HG03175 (cell line): ENCODE results near the gene PPP1R9B.
A peak's percentile ranks its signal among the peaks of the same experiment; 100 is the strongest.

Experiments
- ATAC-seq: cut with Tn5 transposase; IDR thresholded peaks from one replicate; pipeline ENCODE4 v1.9.1; 2021; ENCODE audit warnings: mild to moderate bottlenecking, moderate library complexity; ENCODE audit not compliant: unreplicated experiment

The PPP1R9B gene

DNA sequence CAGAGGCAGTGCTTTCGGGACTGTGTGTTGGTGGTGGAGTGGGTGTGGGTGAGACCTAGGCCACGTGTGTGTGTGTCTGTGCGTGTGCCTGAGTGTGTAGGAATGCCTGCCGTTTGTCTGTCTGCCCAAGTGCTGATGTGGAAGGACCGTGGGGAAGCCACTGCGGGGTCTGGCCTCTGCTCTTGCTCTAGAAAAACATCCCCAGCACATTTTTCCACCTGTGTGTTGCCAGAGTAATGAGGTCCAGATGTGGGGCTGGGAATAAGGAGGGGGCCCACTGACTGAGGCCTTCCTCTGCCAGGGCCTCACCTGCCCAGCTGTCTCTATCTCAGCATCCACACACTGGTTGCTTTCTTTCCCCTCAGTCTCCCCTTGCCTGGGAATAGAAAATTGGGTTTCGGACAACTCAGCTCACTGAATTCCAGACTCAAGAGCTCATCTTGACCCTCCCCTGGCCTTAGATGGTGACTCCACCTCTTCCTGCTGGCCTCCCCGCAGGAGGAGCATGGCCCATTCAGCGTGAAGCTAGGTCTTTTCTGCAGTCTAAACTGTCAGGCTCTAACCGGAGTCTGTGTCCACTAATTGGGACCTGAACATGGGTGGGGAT lies 23.0 kb upstream of the PPP1R9B start:
- no peak for ATAC-seq

DNA sequence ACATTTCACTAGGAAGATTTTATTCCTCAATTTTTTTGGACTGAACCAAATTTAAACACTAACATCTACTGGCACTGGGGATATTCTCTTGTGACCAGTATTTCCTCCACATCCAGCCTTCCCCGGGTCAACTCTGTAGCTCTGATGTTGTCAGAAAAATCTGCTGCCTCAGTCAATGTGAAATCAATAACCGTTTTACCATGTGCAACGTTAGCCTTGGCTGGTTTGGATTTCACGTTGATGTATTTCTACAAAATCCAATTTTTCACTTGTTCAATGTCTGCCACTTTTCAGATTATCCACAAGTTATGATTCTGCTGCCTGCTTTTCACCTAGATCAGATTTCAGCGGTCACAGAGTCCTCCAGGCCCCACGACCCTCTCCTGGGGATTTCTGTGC lies 22.5 kb upstream of the PPP1R9B start:
- no peak for ATAC-seq

DNA sequence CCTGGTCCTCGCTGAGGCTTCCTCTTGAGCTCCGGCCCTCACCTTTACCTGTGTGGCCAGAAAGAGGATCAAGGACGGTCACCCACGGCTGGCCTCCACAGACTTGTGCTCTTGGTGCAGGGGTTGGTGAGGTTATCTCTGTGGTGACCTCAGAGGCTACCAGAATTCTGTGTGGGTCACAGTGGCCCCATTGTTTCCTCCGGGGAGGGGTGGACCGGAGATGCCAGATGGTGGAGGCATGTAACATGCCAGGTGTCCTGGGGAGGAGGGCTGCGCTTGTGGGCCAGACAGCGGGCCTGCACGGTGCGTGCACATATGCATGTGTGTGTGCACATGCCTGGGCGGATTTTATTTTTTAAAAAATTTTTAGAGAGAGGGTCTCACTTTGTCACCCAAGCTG lies 21.7 kb upstream of the PPP1R9B start:
- ATAC-seq = no peak

DNA sequence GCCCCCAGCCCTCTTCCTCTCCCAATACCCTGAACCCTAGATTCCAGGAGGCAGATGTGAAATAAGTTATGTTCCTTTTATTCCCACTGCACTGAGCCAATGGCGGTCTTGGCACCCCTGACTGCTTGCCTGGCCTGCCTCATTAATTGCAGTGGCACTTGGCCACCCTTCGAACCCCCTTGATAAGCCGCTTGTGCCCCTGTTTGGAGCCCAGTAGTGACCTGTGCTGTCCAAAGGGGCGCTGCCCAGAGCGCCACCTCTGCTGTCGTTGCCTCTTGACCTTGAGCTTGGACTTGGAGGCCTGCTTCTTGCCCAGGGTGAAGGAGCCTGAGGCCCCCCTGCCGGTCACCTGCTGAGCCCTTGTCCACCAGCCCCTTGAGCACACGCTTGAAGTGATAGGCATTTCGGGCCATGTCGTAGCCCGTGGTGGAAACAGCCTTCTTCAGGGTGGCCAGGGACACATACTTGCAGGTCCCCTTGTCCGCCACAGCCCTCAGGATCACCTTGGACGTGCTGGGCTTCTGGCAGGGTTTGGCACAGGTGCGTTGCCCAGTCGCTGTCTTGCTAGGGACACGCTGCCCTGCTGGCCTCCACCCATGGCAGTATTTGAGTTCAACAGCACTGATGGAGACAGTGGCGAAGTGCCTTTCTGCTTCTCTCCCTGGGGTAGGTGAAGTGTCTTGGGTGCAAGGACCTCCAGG lies 21.0 kb upstream of the PPP1R9B start:
- ATAC-seq = no peak

DNA sequence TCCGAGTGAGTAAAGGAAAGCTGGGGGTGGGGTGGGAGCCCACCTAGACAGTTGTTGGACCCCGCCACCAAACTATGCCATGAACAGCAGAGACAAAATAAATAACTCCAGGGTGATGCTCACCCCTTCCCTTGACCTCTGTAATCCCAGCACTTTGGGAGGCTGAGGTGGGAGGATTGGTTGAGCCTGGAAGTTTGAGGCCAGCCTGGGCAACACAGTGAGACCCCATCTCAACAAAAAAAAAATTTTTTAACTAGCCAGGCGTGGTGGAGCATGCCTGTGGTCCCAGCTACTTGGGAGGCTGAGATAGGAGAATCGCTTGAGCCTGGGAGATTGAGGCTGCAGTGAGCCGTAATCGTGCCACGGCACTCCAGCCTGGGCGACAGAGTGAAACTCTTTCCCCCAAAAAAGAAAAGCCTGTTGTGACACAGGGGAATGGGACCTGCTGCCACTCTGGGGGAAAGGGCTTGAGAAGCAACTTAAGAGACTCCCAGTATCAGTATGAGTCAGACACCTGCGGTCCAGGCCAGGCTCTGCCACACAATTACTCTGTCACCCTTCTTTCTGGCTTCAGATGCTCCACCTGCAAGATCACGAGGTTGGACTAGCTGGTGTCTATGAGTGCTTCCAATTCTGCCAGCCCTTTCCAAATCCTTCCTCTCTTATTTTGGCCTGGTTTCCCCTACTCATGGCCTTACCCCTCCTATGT lies 20.3 kb upstream of the PPP1R9B start:
- ATAC-seq = peak; percentile 76

DNA sequence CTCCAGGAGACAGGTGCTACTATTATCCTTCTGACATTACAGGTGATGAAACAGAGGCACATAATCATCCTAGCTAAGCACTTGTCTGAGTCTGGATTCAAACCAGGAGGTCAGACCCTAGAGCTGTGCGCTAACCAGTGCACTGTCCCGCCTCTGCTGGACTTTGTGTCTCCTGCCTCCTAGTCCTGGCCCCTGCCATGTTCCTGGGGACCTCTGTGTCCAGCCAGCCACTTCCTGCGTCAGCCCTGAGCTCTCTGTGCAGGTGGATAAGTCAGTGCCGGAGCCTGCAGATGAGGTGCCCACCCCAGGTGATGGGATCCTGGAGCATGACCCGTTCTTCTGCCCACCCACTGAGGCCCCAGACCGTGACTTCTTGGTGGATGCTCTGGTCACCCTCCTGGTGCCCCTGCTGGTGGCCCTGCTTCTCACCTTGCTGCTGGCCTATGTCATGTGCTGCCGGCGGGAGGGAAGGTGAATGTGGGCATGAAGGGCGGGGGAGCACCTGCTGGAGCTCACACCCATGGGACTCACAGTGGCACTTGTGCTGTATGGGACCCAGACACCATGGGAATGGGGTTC lies 19.5 kb upstream of the PPP1R9B start:
- ATAC-seq = no peak

DNA sequence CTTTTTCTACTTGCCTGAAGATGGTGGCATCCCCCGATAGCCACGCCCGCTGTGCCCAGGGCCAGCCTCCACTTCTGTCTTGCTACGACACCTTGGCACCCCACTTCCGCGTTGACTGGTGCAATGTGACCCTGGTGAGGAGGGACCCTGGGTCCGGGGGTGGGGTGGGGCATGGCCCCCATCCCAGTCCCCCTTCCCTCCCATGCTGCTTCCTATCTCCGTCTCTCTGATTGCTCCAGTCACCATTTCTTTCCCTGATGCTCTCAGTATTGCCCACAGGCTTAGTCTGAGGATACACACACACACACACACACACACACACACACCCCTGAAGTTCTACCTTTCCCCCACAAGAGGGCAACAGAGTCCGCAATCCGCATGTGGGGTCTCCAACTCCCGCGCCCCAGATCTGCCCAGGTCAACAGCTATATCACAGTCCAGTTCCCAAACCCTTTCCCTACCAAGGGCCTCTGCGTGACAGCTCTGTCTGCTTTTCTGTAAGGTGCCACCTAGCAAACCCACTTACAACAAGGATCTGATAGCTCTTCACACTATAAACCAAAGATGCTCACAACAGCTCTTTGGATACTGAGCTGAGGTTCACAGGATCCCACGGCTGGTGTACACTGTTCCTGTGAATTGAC lies 18.8 kb upstream of the PPP1R9B start:
- ATAC-seq = no peak

DNA sequence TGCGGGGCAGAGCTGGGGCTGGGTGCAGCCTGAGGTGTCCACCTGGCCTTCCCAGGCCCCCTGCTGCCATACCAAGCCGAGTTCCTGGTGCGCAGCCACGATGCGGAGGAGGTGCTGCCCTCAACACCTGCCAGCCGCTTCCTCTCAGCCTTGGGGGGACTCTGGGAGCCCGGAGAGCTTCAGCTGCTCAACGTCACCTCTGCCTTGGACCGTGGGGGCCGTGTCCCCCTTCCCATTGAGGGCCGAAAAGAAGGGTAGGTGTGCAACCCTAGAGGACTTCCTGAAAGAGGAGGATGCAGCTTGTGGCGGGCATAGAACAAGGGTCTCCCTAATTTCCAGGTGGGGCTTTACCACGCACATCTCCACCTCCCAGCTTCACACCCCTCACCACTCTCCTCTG lies 17.8 kb upstream of the PPP1R9B start:
- no peak for ATAC-seq

DNA sequence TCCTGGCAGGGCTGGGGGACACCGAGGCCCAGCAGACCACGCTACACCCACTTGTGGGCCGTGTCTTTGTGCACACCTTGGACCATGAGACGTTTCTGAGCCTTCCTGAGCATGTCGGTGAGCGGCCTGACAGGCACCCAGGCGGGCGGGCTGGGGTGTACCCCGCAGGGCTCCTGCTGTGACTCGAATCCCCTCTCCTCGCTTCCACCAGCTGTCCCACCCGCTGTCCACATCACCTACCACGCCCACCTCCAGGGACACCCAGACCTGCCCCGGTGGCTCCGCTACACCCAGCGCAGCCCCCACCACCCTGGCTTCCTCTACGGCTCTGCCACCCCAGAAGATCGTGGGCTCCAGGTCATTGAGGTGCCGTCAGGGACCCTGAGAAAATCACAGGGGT lies 16.9 kb upstream of the PPP1R9B start:
- no peak for ATAC-seq

DNA sequence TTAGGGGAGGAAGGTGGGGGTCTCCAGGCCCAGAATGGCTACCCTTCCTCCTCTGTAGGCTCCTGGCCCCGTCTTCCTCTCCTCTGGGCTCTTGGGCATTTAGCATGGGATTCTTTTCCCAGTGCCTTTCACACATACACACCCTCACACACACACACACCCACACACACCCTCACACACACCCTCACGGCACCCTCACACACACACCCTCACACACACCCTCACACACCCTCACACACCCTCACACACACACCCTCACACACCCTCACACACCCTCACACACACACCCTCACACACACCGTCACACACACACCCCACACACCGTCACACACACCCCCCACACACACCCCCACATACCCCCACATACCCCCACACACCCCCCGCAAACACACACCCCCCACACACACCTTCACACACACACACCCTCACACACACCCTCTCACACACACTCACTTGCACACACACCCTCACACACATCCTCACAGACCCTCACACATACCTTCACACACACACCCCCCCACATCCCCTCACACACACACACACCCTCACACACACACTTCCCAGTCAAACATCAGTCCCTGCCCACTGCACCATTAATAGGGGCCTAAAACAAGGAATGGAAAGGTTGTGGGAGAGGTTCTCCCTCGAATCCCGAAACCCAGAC lies 16.2 kb upstream of the PPP1R9B start:
- ATAC-seq = no peak

DNA sequence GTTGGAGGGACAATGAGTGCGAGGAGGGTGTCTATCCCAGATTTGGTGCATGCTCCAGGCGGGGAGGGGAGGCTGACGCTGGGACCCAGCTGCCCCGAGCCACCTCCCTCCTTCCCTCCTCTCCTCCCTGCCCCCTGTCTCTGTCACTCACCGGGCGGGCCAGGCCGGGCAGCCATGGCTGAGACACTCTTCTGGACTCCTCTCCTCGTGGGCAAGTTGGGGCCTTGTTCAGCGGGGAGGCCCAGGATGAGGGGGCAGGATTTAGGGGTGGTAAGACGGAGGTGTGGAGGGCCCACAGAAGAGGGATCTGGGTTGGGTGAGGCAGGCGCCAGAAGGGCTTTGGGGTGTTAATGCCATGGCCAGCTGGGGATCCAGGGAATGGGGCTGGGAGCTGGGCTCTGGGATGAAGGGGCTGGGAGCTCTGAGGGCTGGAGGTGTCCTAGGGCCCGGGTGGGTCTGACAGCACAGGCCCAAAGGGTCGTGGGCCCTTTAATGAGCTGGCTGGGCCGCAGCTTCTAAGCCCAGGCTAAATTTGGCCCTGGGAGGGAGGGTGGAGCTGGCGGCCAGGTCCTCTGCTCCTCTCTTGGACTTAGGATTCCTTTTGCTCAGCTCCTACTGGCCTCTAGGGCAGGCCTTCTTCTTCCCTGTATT lies 15.5 kb upstream of the PPP1R9B start, which contains the start of gene SGCA:
Gene SGCA, plus strand, starts transcription at position 139 of the 651 bp plus-strand sequence. Its CDS starts 36 bp downstream, at position 175.
- ATAC-seq = no peak

DNA sequence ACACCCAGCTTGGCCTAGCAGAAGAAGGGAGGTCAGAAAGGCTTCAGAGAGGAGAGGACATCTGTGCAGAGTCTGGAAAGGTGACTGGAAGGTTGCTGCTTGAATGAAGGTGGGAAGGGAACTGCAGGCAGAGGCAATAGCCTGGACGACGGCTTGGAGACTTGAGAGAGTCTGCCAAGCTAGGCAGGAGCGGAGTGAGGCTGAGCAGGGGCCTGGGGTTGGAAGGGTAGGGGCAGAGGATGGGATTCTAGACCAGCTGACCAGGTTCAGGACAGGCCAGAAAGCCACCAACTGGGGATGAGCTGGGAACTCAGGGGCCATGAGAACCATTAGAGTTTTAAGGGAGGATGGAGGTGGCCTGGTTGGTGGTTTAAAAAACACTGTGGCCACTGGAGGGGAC lies 15.0 kb upstream of the PPP1R9B start:
- ATAC-seq = no peak

DNA sequence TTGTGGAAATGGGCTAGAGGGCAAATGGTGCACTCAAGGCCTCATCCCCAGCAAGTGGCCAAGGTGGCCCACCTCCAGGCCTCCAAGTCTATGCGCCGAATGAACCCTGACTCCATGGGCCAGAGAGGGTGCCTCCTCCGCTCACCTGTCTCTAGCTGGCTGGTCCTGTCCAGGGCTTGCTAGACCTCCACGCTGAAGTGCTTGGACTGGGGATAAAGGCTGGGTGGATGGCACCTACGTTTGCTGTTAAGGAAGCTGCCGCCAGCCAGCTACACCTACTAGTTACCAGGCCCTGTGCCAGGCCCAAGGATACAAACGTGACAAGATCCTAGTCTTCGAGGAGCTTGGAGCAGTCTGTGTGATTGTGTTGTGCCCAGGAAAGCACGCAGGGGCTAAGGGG lies 14.6 kb upstream of the PPP1R9B start:
- ATAC-seq = no peak

DNA sequence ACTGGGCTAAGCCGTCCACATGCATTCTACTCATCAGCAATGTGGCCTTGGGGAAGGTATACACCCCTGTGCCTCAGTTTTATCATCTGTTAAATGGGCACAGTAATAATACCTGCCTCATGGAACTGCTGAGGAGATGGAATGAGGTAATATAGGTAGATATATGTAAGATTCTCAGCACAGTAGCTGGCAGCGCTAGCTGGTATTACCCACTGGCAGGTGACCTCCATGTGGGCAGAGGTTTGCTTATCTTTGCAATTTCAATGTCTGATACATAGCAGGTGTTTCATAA lies 14.2 kb upstream of the PPP1R9B start:
- no peak for ATAC-seq

DNA sequence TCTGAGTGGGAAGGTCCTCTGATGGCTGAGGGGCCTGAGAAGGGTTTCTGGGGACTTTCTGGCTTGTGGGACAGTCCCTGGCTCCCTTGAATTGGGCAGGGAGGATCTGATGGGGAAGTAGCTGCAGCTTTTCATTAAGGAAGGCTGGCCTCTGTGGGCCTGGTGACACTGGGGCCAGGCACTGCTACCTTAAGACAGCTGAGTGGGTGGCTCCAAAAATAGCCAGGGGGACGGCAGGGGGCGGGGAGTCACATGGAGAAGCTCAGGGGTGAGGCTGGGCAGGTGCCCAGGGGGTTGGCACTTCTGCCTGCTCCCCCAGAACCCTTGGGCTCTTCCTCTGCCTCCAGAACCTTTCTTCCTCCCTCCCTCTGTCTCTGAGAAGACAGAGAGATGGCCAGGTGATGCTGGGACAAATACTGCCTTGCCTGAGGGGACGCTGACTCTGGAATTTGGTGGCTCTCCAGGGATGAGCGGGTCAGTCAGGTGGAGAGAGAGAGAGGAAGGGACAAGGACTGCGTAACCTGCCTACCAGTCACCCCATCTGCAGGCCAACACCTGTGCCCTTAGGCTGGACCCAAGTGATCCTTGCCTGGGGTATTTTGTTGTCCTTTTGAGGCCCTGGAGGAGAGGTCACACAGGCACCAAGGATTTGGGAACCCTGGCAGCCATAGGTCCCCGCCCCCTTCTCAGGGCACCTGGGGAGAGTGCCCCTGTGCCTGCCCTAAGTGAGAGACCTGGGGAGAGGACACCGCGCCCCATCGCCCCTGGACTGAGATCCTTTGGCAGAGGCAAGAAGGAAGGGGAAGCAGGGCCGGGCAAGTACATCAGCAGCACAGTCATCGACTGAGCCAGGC lies 13.6 kb upstream of the PPP1R9B start:
- no peak for ATAC-seq

DNA sequence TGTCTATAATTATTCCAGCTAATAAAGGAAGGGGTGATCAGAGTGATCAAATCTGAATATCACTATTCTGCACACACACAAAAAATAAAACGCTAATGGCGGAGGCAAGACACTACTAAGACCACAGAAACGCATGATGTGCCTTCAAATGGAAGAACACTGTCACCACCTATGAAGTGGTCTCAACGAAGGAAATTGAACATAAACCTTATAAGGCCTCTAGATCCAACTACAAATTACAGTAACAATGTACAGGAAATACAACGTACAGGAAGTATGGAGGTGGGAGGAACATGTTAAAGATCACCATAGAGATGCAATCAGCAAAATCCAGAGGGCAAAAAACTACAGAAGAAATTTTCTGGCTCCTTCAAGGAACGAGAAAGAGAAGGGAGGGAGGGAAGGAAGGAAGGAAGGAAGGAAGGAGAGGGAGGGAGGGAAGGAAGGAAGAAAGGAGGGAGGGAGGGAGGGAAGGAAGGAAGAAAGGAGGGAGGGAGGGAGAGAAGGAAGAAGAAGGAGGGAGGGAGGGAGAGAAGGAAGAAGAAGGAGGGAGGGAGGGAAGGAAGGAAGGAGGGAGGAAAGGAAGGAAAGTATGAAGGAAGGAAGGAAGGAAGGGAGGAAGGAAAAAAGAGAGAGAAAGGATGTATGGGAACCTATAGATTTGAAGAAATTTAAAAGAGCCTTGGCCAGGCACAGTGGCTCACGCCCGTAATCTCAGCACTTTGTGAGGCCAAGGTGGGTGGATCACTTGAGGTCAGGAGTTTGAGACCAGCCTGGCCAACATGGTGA lies 12.2 kb upstream of the PPP1R9B start:
- ATAC-seq = no peak

DNA sequence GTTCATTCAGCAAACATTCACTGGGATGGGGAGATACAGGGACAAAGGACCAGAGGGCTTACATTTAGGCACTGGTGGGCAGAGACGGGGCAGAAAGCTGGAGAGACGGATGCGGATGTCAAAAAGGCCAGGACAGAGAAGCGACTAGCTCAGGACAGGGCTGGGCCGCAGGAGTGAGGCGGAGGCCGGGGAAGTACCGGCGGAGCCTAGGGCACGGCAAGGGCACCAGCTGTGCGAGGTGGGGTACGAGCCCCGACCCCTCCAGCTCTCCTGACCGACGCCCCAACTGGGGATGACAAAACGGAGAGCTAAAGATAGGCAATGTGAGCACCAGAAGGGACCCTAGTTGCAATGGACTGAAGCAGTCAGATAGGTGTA lies 11.4 kb upstream of the PPP1R9B start:
- ATAC-seq = no peak

DNA sequence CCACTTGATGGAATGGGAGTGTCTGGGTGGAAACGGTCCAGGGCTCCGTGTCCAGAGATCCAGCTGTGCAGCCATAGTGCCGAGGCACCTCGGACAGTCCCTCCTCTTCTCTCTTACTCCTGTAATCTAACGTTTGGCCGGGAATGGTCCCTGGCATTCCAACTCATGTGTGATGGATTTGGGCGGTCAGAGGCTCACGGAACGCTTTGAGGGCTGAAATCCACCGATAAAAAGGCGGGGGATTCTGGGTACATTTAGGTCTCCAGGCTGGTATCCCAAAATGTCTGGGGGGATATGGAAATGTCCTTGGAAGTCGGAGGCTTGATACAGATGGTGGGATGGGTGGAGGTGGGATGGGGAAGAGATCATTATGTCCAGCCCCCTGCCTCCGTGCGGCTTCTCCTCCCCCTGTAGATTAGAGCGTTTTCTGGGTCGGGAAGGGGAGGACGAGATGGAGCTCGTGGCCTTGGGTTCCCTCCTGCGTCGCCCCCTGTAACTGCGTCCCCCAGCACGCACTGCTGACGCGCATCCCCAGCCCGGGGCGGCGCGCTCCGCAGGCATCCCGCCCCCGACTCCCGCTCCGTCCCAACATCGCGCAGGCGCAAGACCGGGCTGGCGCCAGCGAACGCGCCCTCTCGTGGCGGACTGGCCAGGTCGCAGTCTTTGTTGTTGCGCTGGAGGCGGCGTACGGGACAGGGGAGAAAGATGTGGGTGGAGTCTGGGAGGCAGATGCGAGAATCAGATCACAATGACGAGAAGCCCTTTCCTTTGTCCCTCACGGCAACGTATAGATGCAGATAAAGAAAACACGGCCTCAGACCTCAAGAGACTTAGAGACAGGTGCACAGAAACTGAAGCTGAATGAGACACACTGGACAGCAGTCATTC lies 10.8 kb upstream of the PPP1R9B start:
- ATAC-seq = peak; percentile 92
